ENCODE data around the gene TRIM23. TPM values are rescaled to one million over a fixed set of nuclear protein-coding genes. Genes with fewer than 3 reads are reported as not detected.
A peak's percentile ranks its signal among the peaks of the same experiment; 100 is the strongest.

TRIM23 gene
- polyA plus RNA-seq, 6 donors from 2014 or later = 16.0 to 21.5 (median 18.6) TPM

- Mint-ChIP-seq H3K4me1 (no peaks in the 10 kb centered on the region), H3K4me3 (no peak overlapping the region), H3K27me3 (no peaks in the 10 kb centered on the region), H3K36me3 (peaks cover 0 to 8% of the 10 kb centered on the region in 2 donors), H3K27ac (peak overlapping the region in 1 of 6 donors; percentile 3), H3K9me3 (no peaks in the 10 kb centered on the region)
- DNase-seq = no peak
- ATAC-seq (ENCODE audit: low read depth in 2 of 2) = no peak
These were observed 68.8 kb downstream of the TRIM23 start for GRCh38 chr5:65555287-65555686.

GRCh38 chr5:65553941-65554340 lies 70.2 kb downstream of the TRIM23 start:
- ATAC-seq (ENCODE audit: low read depth in 2 of 2) (no peak), DNase-seq (no peak)
- no peak overlapping the region for H3K4me3 Mint-ChIP-seq
- no peaks in the 10 kb centered on the region for H3K27me3 Mint-ChIP-seq
- H3K4me1 Mint-ChIP-seq = no peaks in the 10 kb centered on the region
- no peaks in the 10 kb centered on the region for H3K9me3 Mint-ChIP-seq
- peaks cover 4 to 8% of the 10 kb centered on the region in 2 donors for H3K36me3 Mint-ChIP-seq
- peak overlapping the region in 1 of 6 donors; percentile 37 for H3K27ac Mint-ChIP-seq

- DNase-seq = no peak
- no peak overlapping the region for H3K4me3 Mint-ChIP-seq
- no peaks in the 10 kb centered on the region for H3K27me3 Mint-ChIP-seq
- no peak overlapping the region for H3K27ac Mint-ChIP-seq
- H3K36me3 Mint-ChIP-seq = peaks cover 7% of the 10 kb centered on the region in 2 donors
- no peaks in the 10 kb centered on the region for H3K4me1 Mint-ChIP-seq
- no peaks in the 10 kb centered on the region for H3K9me3 Mint-ChIP-seq
- no peak for ATAC-seq (ENCODE audit: low read depth in 2 of 2)
These were observed 75.9 kb downstream of the TRIM23 start for GRCh38 chr5:65548281-65548680.

- H3K36me3 Mint-ChIP-seq = peaks cover 14% of the 10 kb centered on the region in 2 donors
- no peaks in the 10 kb centered on the region for H3K4me1 Mint-ChIP-seq
- peak overlapping the region in 1 of 6 donors; percentile 88 for H3K27ac Mint-ChIP-seq
- no peaks in the 10 kb centered on the region for H3K9me3 Mint-ChIP-seq
- no peak for DNase-seq
- H3K27me3 Mint-ChIP-seq = no peaks in the 10 kb centered on the region
- ATAC-seq (ENCODE audit: low read depth in 2 of 2) = no peak
- peak overlapping the region in 1 of 8 donors; percentile 22 for H3K4me3 Mint-ChIP-seq
These were observed 78.0 kb downstream of the TRIM23 start for GRCh38 chr5:65546141-65546540.

- Mint-ChIP-seq H3K4me3 (no peak overlapping the region), H3K9me3 (no peaks in the 10 kb centered on the region), H3K27me3 (no peaks in the 10 kb centered on the region), H3K36me3 (peaks cover 11 to 14% of the 10 kb centered on the region in 2 donors), H3K4me1 (no peaks in the 10 kb centered on the region), H3K27ac (no peak overlapping the region)
- DNase-seq = no peak
- ATAC-seq (ENCODE audit: low read depth in 2 of 2) = no peak
These were observed 79.7 kb downstream of the TRIM23 start for GRCh38 chr5:65544473-65544872.

GRCh38 chr5:65539827-65540226 lies 84.3 kb downstream of the TRIM23 start:
- Mint-ChIP-seq H3K4me1 (no peaks in the 10 kb centered on the region), H3K36me3 (peaks cover 10 to 13% of the 10 kb centered on the region in 2 donors), H3K4me3 (no peak overlapping the region), H3K27me3 (no peaks in the 10 kb centered on the region), H3K27ac (no peak overlapping the region), H3K9me3 (no peaks in the 10 kb centered on the region)
- DNase-seq (no peak), ATAC-seq (ENCODE audit: low read depth in 2 of 2) (no peak)

Other genes with a start within 250 kb of the TRIM23 start
- gene ADAMTS6, start 142.4 kb downstream of the TRIM23 start, polyA plus RNA-seq (ENCODE audit: low read depth in 6 of 6) = under 1 TPM; 0.19 to 0.80 (median 0.48) TPM
- gene CENPK, start 61.2 kb downstream of the TRIM23 start, polyA plus RNA-seq (ENCODE audit: low read depth in 6 of 6) = 10 to 100 TPM in 3 of 6 donors, 1 to 10 TPM in 3; 5.7 to 13.3 (median 10.8) TPM
- 10 to 100 TPM; 18.2 to 32.7 (median 25.9) TPM for gene PPWD1, start 61.0 kb downstream of the TRIM23 start, polyA plus RNA-seq (ENCODE audit: low read depth in 6 of 6)
- 1 to 10 TPM; 3.6 to 8.8 (median 5.5) TPM for gene SHLD3, start 694 bp upstream of the TRIM23 start, polyA plus RNA-seq (ENCODE audit: low read depth in 6 of 6)
- gene TRAPPC13, start 694 bp upstream of the TRIM23 start, polyA plus RNA-seq (ENCODE audit: low read depth in 6 of 6) = 10 to 100 TPM; 16.2 to 21.7 (median 18.4) TPM
- 1 to 10 TPM; 1.9 to 4.3 (median 3.2) TPM for gene SGTB, start 97.8 kb upstream of the TRIM23 start, polyA plus RNA-seq (ENCODE audit: low read depth in 6 of 6)
- 1 to 10 TPM; 1.9 to 7.3 (median 4.1) TPM for gene NLN, start 97.9 kb upstream of the TRIM23 start, polyA plus RNA-seq (ENCODE audit: low read depth in 6 of 6)

All from naive B cell (primary cell).